Dermis microvascular lymphatic vessel endothelial cell (primary cell): ENCODE measurements around the gene NPFFR1. TPM values are rescaled to one million over a fixed set of nuclear protein-coding genes. Genes with fewer than 3 reads are reported as not detected.
"Not testable (repeated sequence)": the region's sequence is repeated elsewhere in the genome, so short reads cannot be mapped to it uniquely, and the experiment has no call there.

Experiments used
- DNase-seq, 2 donors: peaks; one replicate each; pipeline versions ENCODE4 v3.0.0 to v3.0.0-alpha.2; 2010; ENCODE audit warnings: low read depth in 2 of 2
- total RNA-seq: library from RNA; depleted of rRNA; stranded (reverse); fragments of >200 nt; gene quantifications from 2 replicates; pipeline ENCODE4 v1.2.1, GENCODE V29; 2014

Gene NPFFR1
- total RNA-seq, 1 donor from 2014 or later: not detected

GRCh38 chr10:70256463-70256862 is 27.3 kb downstream of the NPFFR1 start:
- no peak for DNase-seq

GRCh38 chr10:70255329-70256299 is 28.2 kb downstream of the NPFFR1 start:
- peak in 1 of 2 donors; percentile 32 for DNase-seq

GRCh38 chr10:70254778-70255328 is 29.0 kb downstream of the NPFFR1 start:
- DNase-seq: no peak

GRCh38 chr10:70253878-70254765 is 29.7 kb downstream of the NPFFR1 start:
- DNase-seq: no peak

GRCh38 chr10:70250961-70251680 is 32.7 kb downstream of the NPFFR1 start:
- DNase-seq: no peak

- no peak for DNase-seq
These were observed 36.4 kb downstream of the NPFFR1 start for GRCh38 chr10:70247360-70247759.

GRCh38 chr10:70241081-70241480 is 42.7 kb downstream of the NPFFR1 start:
- no peak for DNase-seq

GRCh38 chr10:70239986-70240385 is 43.8 kb downstream of the NPFFR1 start:
- DNase-seq: not testable (repeated sequence)

GRCh38 chr10:70239077-70239976 is 44.5 kb downstream of the NPFFR1 start:
- not testable (repeated sequence) for DNase-seq

- not testable (repeated sequence) for DNase-seq
These were observed 45.8 kb downstream of the NPFFR1 start for GRCh38 chr10:70237958-70238536.

GRCh38 chr10:70234668-70235447 is 48.9 kb downstream of the NPFFR1 start:
- no peak for DNase-seq

GRCh38 chr10:70233939-70234300 is 49.9 kb downstream of the NPFFR1 start:
- no peak for DNase-seq

GRCh38 chr10:70233109-70233938 is 50.5 kb downstream of the NPFFR1 start, which contains the start of gene PPA1:
Gene PPA1, minus strand, starts transcription at chr10:70233429. Its CDS starts 102 bp downstream, at chr10:70233327.
- DNase-seq: peak; percentile 81 to 96

- DNase-seq: no peak
These were observed 51.0 kb downstream of the NPFFR1 start for GRCh38 chr10:70232859-70233108.

GRCh38 chr10:70232155-70232858 is 51.5 kb downstream of the NPFFR1 start:
- peak; percentile 29 to 66 for DNase-seq

- no peak for DNase-seq
These were observed 55.3 kb downstream of the NPFFR1 start for GRCh38 chr10:70228491-70228890.

GRCh38 chr10:70227548-70228320 is 56.1 kb downstream of the NPFFR1 start:
- no peak for DNase-seq
